Epithelial cell of alveolus of lung (primary cell): Measurements from ENCODE around the gene TWIST2. TPM values are rescaled to one million over a fixed set of nuclear protein-coding genes. Genes with fewer than 3 reads are reported as not detected.

Source experiments
- total RNA-seq: library from RNA; depleted of rRNA; stranded (reverse); fragments of >200 nt; gene quantifications from 2 replicates; pipeline ENCODE4 v1.2.1, GENCODE V29; 2015

The TWIST2 gene
- total RNA-seq, result 63.5 and 68.2 TPM in 2 replicates

GRCh38 chr2:238847841-238848690, at the start of gene TWIST2:
Gene TWIST2, plus strand, starts transcription at chr2:238848085. Its CDS starts 131 bp downstream, at chr2:238848216.

